Natural killer cell (primary cell): ENCODE data around the gene E4F1. TPM values are rescaled to one million over a fixed set of nuclear protein-coding genes. Genes with fewer than 3 reads are reported as not detected.
"Not testable (repeated sequence)": the region's sequence is repeated elsewhere in the genome, so short reads cannot be mapped to it uniquely, and the experiment has no call there.

Source experiments
- ATAC-seq, 3 donors: fragments of 150-1000 bp in 2 of 3; fragments of 200-7000 bp in 1 of 3; cut with Tn5 transposase; 1 replicate in 1 of 3; 2 replicates in 2 of 3; pipeline ENCODE4 v1.10.0; 2021; ENCODE audit warnings: mild to moderate bottlenecking in 2 of 3, moderate library complexity in 2 of 3
- DNase-seq, 2 donors: peaks; one replicate each; pipeline versions ENCODE4 v3.0.0 to v3.0.0-alpha.2; 2013 to 2021; ENCODE audit warnings: mixed read lengths in 1 of 2
- H3K27ac ChIP-seq: one replicate; pipeline ENCODE4 v1.5.1; 2013; ENCODE audit warnings: mild to moderate bottlenecking, low read length
- H3K27me3 ChIP-seq: one replicate; pipeline ENCODE4 v1.6.1; 2013; ENCODE audit warnings: low read length; ENCODE audit not compliant: control insufficient read depth, insufficient read depth
- H3K36me3 ChIP-seq: one replicate; pipeline ENCODE4 v1.6.1; 2013; ENCODE audit warnings: low read length; ENCODE audit not compliant: control insufficient read depth, insufficient read depth
- H3K4me1 ChIP-seq: one replicate; pipeline ENCODE4 v1.6.1; 2013; ENCODE audit warnings: low read length; ENCODE audit not compliant: control insufficient read depth, insufficient read depth
- H3K4me3 ChIP-seq: one replicate; pipeline ENCODE4 v1.5.1; 2013; ENCODE audit warnings: low read length
- H3K9me3 ChIP-seq: one replicate; pipeline ENCODE4 v1.6.1; 2013; ENCODE audit warnings: low read length; ENCODE audit not compliant: control insufficient read depth, insufficient read depth
- H3K27ac Mint-ChIP-seq, 2 donors: one replicate each; pipeline ENCODE4 v1.8.0; 2022; ENCODE audit warnings: mild to moderate bottlenecking in 2 of 2, mixed read lengths in 2 of 2, moderate library complexity in 1 of 2
- H3K27me3 Mint-ChIP-seq, 2 donors: one replicate each; pipeline ENCODE4 v1.8.0; 2022; ENCODE audit warnings: low read depth in 2 of 2, mixed read lengths in 2 of 2
- H3K36me3 Mint-ChIP-seq: one replicate; pipeline ENCODE4 v1.8.0; 2022; ENCODE audit warnings: mixed read lengths
- H3K4me1 Mint-ChIP-seq, 2 donors: one replicate each; pipeline ENCODE4 v1.8.0; 2022; ENCODE audit warnings: mixed read lengths in 2 of 2
- H3K4me3 Mint-ChIP-seq: one replicate; pipeline ENCODE4 v1.8.0; 2022; ENCODE audit warnings: mild to moderate bottlenecking, moderate library complexity, mixed read lengths
- H3K9me3 Mint-ChIP-seq, 2 donors: one replicate each; pipeline ENCODE4 v1.8.0; 2022; ENCODE audit warnings: mixed read lengths in 2 of 2
- CTCF ChIP-seq: fragments of 200-600 bp; IDR thresholded peaks from one replicate; pipeline ENCODE4 v1.8.0; 2022; ENCODE audit warnings: antibody characterized with exemption
- WGBS: methylation state at CpG from one replicate; pipeline ENCODE4 v1.1.7; 2013; ENCODE audit warnings: missing lambda C conversion rate; ENCODE audit not compliant: insufficient coverage; 5-methylcytosine and 5-hydroxymethylcytosine counted together
- intact Hi-C: fragments of 100-400 bp; cut with micrococcal nuclease; formaldehyde crosslinking; loops from one replicate; pipeline ENCODE4 v1.14.2; 2022
- total RNA-seq, 4 donors: library from RNA; stranded (reverse); fragments of 120-200 nt in 1 of 4; gene quantifications; one replicate each; pipeline versions ENCODE4 v1.2.3 to v1.2.4, GENCODE V29; 2013 to 2022

Gene E4F1
- total RNA-seq, 3 donors from 2014 or later (not counting 1 experiment from before 2014, with no cell fraction given), result 43.6 to 45.7 (median 45.7) TPM

- peaks cover 75% of the 10 kb centered on the region for H3K36me3 ChIP-seq
- DNase-seq (no peak), ATAC-seq (no peak)
- H3K4me1 ChIP-seq, result no peaks in the 10 kb centered on the region
- H3K27me3 ChIP-seq, result no peaks in the 10 kb centered on the region
- Mint-ChIP-seq H3K4me3 (no peak overlapping the region), H3K36me3 (peaks cover 6% of the 10 kb centered on the region), H3K27me3 (no peaks in the 10 kb centered on the region), H3K4me1 (peaks cover 14 to 25% of the 10 kb centered on the region in 2 donors), H3K27ac (no peak overlapping the region), H3K9me3 (no peaks in the 10 kb centered on the region)
- 100% methylated on average over 8 of the region's 8 CpGs for WGBS
- intact Hi-C loops, result loop anchor here (10.0 kb wide), 1 partner anchor 235 kb away; the partner anchor contains the start of gene NHERF2
- H3K4me3 ChIP-seq, result no peak overlapping the region
- H3K27ac ChIP-seq, result no peak overlapping the region
- TF ChIP-seq CTCF, result no peak
- H3K9me3 ChIP-seq, result no peaks in the 10 kb centered on the region
Observed at GRCh38 chr16:2260250-2260649, 36.9 kb downstream of the E4F1 start.

DNA sequence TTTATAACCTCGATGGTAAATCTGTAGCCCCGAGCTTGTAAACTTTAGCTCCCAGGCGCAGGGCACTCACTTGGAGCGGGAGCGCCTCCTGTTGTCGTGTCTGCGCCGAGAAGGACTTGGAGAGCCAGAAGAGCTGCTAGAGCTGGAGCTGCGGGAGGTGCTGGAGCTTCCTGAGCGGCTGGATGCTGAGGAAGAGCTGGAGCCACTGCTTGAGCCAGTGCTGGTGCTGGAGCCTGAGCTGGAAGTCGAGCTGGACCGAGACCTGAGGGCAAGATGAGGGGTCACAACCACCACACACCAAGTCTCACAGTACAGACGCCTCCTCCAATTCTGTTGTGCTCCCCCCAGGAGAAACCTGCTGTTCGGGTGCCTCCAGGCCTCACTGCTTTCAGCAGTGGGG lies 39.6 kb downstream of the E4F1 start:
- not testable (repeated sequence) for ATAC-seq, H3K27ac ChIP-seq, H3K9me3 ChIP-seq, H3K27me3 ChIP-seq, H3K4me3 Mint-ChIP-seq, H3K27me3 Mint-ChIP-seq, H3K27ac Mint-ChIP-seq, H3K4me3 ChIP-seq, H3K9me3 Mint-ChIP-seq, H3K36me3 Mint-ChIP-seq, DNase-seq
- 93% methylated on average over 14 of the region's 14 CpGs for WGBS
- H3K4me1 ChIP-seq, result peaks cover 19% of the 10 kb centered on the region
- peaks cover 30 to 32% of the 10 kb centered on the region in 2 donors for H3K4me1 Mint-ChIP-seq
- intact Hi-C loops, result loop anchor here (10.0 kb wide), 1 partner anchor 238 kb away; the partner anchor contains the start of gene NHERF2
- peaks cover 49% of the 10 kb centered on the region for H3K36me3 ChIP-seq

DNA sequence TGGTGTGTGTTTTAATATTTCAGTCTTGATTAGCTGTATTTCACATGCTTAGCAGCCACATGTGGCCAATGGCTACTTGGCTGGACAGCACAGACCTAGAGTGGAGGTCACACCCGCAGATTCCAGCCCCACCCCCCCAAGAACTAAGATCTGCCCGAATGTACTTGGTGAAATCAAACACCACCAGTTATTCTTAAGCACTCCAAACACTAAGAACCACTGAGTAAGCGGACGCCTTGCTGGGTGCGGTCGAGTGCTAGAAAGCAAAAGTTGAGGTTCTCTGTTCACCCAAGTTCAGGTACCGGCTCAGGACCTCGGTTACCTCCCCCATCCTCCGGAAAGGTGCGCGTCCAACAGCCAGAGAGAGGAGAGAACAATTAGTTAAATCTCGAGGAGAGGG lies 43.5 kb downstream of the E4F1 start:
- H3K27me3 Mint-ChIP-seq, H3K9me3 ChIP-seq, H3K9me3 Mint-ChIP-seq, H3K36me3 Mint-ChIP-seq, ATAC-seq, H3K27me3 ChIP-seq: not testable (repeated sequence)
- Histone ChIP-seq H3K4me3 (peak overlapping the region; percentile 87), H3K36me3 (peaks cover 21% of the 10 kb centered on the region), H3K27ac (peak overlapping the region; percentile 99), H3K4me1 (peaks cover 33% of the 10 kb centered on the region)
- DNase-seq, result peak in 1 of 2 donors; percentile 27
- 9% methylated on average over 2 of the region's 12 CpGs for WGBS
- intact Hi-C loops, result loop anchor here (5.0 to 10.0 kb wide), 2 partner anchors 45 to 242 kb away; partner anchors contain the start of genes E4F1 and NHERF2
- peaks cover 40 to 54% of the 10 kb centered on the region in 2 donors for H3K4me1 Mint-ChIP-seq
- peak overlapping the region; percentile 97 to 99 for H3K27ac Mint-ChIP-seq
- peak overlapping the region; percentile 97 for H3K4me3 Mint-ChIP-seq

DNA sequence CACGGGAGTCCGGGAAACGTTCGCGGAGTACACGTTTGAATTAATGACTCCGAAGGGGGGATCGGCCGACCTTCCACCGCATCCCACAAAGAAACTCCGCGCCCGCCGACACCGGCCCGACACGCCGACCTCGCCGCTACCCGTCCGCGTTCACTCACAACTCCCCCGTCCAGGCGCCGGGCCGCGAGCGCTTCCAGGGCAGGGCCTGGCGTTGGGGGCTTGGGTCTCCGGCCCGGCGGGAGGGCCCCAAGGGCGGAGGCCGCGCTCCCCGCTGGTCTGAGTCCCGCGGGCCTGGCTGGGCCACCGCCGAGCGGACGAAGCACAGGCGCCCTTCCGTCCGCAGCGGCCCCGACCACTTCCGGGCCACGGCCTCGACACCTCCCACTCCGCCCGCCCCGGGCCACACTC lies 44.1 kb downstream of the E4F1 start:
- peaks cover 40 to 54% of the 10 kb centered on the region in 2 donors for H3K4me1 Mint-ChIP-seq
- WGBS, result under 1% methylated on average over 54 of the region's 54 CpGs
- intact Hi-C loops, result loop anchor here (5.0 to 10.0 kb wide), 2 partner anchors 45 to 243 kb away; partner anchors contain the start of genes E4F1 and NHERF2

More for the DNA sequence above, 44.1 kb downstream of the E4F1 start:
- peak; percentile 56 to 76 (median 67) for ATAC-seq
- not testable (repeated sequence) for H3K9me3 ChIP-seq, H3K27me3 ChIP-seq, H3K9me3 Mint-ChIP-seq, H3K27me3 Mint-ChIP-seq, H3K36me3 Mint-ChIP-seq, DNase-seq
- peak overlapping the region; percentile 87 for H3K4me3 ChIP-seq
- peak overlapping the region; percentile 99 for H3K27ac ChIP-seq
- Mint-ChIP-seq H3K27ac (peak overlapping the region; percentile 97 to 99), H3K4me3 (peak overlapping the region; percentile 97)
- H3K36me3 ChIP-seq, result peaks cover 14% of the 10 kb centered on the region
- peaks cover 37% of the 10 kb centered on the region for H3K4me1 ChIP-seq
